Endothelial cell of umbilical vein (primary cell): ENCODE data around the gene HAX1. TPM values are rescaled to one million over a fixed set of nuclear protein-coding genes. Genes with fewer than 3 reads are reported as not detected.
"Not testable (repeated sequence)": the region's sequence is repeated elsewhere in the genome, so short reads cannot be mapped to it uniquely, and the experiment has no call there.

Source experiments
- BruUV-seq: library from RNA; stranded (reverse); fragments of 400-500 nt; replicated peaks from 2 replicates; lab custom pipeline; 2021; lab: Mats Ljungman, UMichigan
- CTCF ChIA-PET: fragments of 300-600, 350-600 bp; sonication (Branson Sonifier 250); formaldehyde crosslinking; loops from one replicate; lab custom pipeline; 2021; ENCODE audit warnings: antibody characterized with exemption, inconsistent platforms; lab: Charles Lee
- POLR2A ChIA-PET: fragments of 300-600, 350-600 bp; sonication (Branson Sonifier 250); formaldehyde crosslinking; loops from one replicate; lab custom pipeline; 2021; ENCODE audit warnings: antibody characterized with exemption, inconsistent platforms; lab: Charles Lee
- DNase-seq: peaks from one replicate; pipeline ENCODE4 v3.0.0-alpha.2; 2011; ENCODE audit warnings: low read depth, low spot score
- FAIRE-seq: peaks from 2 replicates; lab custom pipeline; 2011; peaks lifted over from hg19 to GRCh38; lab: Jason Lieb, UNC
- H2AFZ ChIP-seq: 2 replicates; pipeline ENCODE4 v1.6.0; 2012; ENCODE audit warnings: low read depth, low read length, control low read depth, inconsistent platforms
- H3K27ac ChIP-seq: 2 replicates; pipeline ENCODE4 v1.5.1; 2011; ENCODE audit warnings: low read depth, mild to moderate bottlenecking, control low read depth, low read length, moderate library complexity; ENCODE audit not compliant: insufficient read depth
- H3K27me3 ChIP-seq, 2 experiments: 2 replicates each; pipeline versions ENCODE4 v1.6.0 to v1.6.1; 2011; ENCODE audit warnings: low read length in 2 of 2, mixed read lengths in 1 of 2; ENCODE audit not compliant: control insufficient read depth in 2 of 2, insufficient read depth in 2 of 2
- H3K36me3 ChIP-seq, 2 experiments: 2 replicates in 1 of 2; 3 replicates in 1 of 2; pipeline ENCODE4 v1.5.1; 2011; ENCODE audit warnings: low read length in 2 of 2, mild to moderate bottlenecking in 1 of 2, moderate library complexity in 1 of 2; ENCODE audit not compliant: control insufficient read depth in 2 of 2, insufficient read depth in 2 of 2; ENCODE audit errors: extremely low read depth in 1 of 2
- H3K4me1 ChIP-seq: 3 replicates; pipeline ENCODE4 v1.5.1; 2011; ENCODE audit warnings: mild to moderate bottlenecking, low read length; ENCODE audit not compliant: control insufficient read depth, insufficient read depth; ENCODE audit errors: extremely low read depth
- H3K4me2 ChIP-seq: 2 replicates; pipeline ENCODE4 v1.6.1; 2011; ENCODE audit warnings: low read length, control low read depth, mixed read lengths; ENCODE audit not compliant: insufficient read depth
- H3K4me3 ChIP-seq, 3 experiments: fragments of 200-600 bp in 1 of 3; sonication (generic), shearing (Covaris generic) in 1 of 3; replicated peaks in 1 of 3; 2 replicates each; pipeline ENCODE4 v1.5.1; 2011 to 2016; ENCODE audit warnings: control low read depth in 3 of 3, low read length in 3 of 3, mild to moderate bottlenecking in 2 of 3, inconsistent platforms in 1 of 3, low read depth in 1 of 3, moderate library complexity in 1 of 3; ENCODE audit not compliant: insufficient read depth in 1 of 3
- H3K79me2 ChIP-seq: 2 replicates; pipeline ENCODE4 v1.6.0; 2012; ENCODE audit warnings: low read length, inconsistent platforms; ENCODE audit not compliant: control insufficient read depth, insufficient read depth
- H3K9ac ChIP-seq: replicated peaks from 2 replicates; pipeline ENCODE3; 2011; ENCODE audit warnings: low read length, control low read depth; ENCODE audit not compliant: insufficient read depth; ENCODE audit errors: extremely low read depth
- H3K9me1 ChIP-seq: replicated peaks from 3 replicates; pipeline ENCODE4 v1.6.0; 2011; ENCODE audit warnings: mild to moderate bottlenecking, low read length; ENCODE audit not compliant: control insufficient read depth, insufficient read depth; ENCODE audit errors: extremely low read depth
- H3K9me3 ChIP-seq: replicated peaks from 2 replicates; pipeline ENCODE4 v1.5.1; 2012; ENCODE audit warnings: low read length, inconsistent platforms; ENCODE audit not compliant: control insufficient read depth, insufficient read depth
- H4K20me1 ChIP-seq: replicated peaks from 2 replicates; pipeline ENCODE3; 2011; ENCODE audit warnings: mild to moderate bottlenecking, low read length; ENCODE audit not compliant: control insufficient read depth, insufficient read depth; ENCODE audit errors: extremely low read depth
- CTCF ChIP-seq, 2 donors: IDR thresholded peaks; 1 replicate in 1 of 2; 2 replicates in 1 of 2; pipeline ENCODE4 v1.5.1; 2011; ENCODE audit warnings: low read length in 2 of 2, mild to moderate bottlenecking in 2 of 2, moderate library complexity in 2 of 2, control low read depth in 1 of 2, inconsistent platforms in 1 of 2, low read depth in 1 of 2; ENCODE audit not compliant: insufficient read depth in 1 of 2; ENCODE audit errors: extremely low read depth in 1 of 2
- EZH2 ChIP-seq: IDR thresholded peaks from 2 replicates; pipeline ENCODE4 v1.6.1; 2012; ENCODE audit warnings: borderline replicate concordance, low read depth, mild to moderate bottlenecking, moderate library complexity, low read length, inconsistent platforms; ENCODE audit not compliant: severe bottlenecking
- FOS ChIP-seq: IDR thresholded peaks from 2 replicates; pipeline ENCODE4 v1.6.1; 2011; ENCODE audit warnings: mild to moderate bottlenecking, low read length, moderate library complexity, borderline replicate concordance; ENCODE audit not compliant: insufficient read depth
- GATA2 ChIP-seq: IDR thresholded peaks from 2 replicates; pipeline ENCODE4 v1.7.0; 2011; ENCODE audit warnings: low read depth, mild to moderate bottlenecking, moderate library complexity, mixed read lengths, low read length; ENCODE audit not compliant: insufficient read length, insufficient read depth
- JUN ChIP-seq: IDR thresholded peaks from 2 replicates; pipeline ENCODE4 v1.6.1; 2011; ENCODE audit warnings: borderline replicate concordance, low read depth; ENCODE audit not compliant: insufficient read length, insufficient read depth
- MYC ChIP-seq: IDR thresholded peaks from one replicate; pipeline ENCODE4 v1.6.1; 2011; ENCODE audit warnings: mild to moderate bottlenecking, low read depth, low read length
- POLR2A ChIP-seq: IDR thresholded peaks from 2 replicates; pipeline ENCODE4 v1.6.1; 2012; ENCODE audit warnings: low read depth, mild to moderate bottlenecking, control low read depth, low read length
- POLR2AphosphoS5 ChIP-seq: IDR thresholded peaks from 2 replicates; pipeline ENCODE4 v1.6.1; 2012; ENCODE audit warnings: low read depth, mild to moderate bottlenecking, control low read depth, low read length, moderate library complexity; ENCODE audit not compliant: insufficient read depth
- dilution Hi-C: fragments of 300-500 bp; cut with MboI; formaldehyde crosslinking; loops from one replicate; pipeline ENCODE4 v1.15.0; 2019; ENCODE audit warnings: low sequenced_read_pairs; ENCODE audit not compliant: extremely low pct_ligation_motif_present
- intact Hi-C: fragments of 100-400 bp; cut with micrococcal nuclease; formaldehyde crosslinking; loops from one replicate; pipeline ENCODE4 v1.10.0; 2022
- polyA plus RNA-seq, 4 experiments: library from polyadenylated mRNA; depleted of rRNA in 3 of 4; stranded (reverse) in 3 of 4; unstranded in 1 of 4; fragments of >200 nt; gene quantifications; 2 replicates each; pipeline versions ENCODE4 v1.2.1 to v1.2.3, GENCODE V29; 2011 to 2012; ENCODE audit warnings: missing spikeins in 1 of 4
- total RNA-seq: library from RNA; stranded (reverse); gene quantifications from 2 replicates; pipeline ENCODE4 v1.2.3, GENCODE V29; 2021
- TF ChIP-seq, protein P1 (sequence below): IDR thresholded peaks from 2 replicates; pipeline ENCODE4 v1.6.1; 2011; ENCODE audit not compliant: insufficient read depth, insufficient read length

Gene HAX1
- total and polyA plus RNA-seq, 2 donors (not counting 3 experiments of a cell fraction or from before 2014, with no cell fraction given), result 78.4 to 95.3 TPM

- H3K27ac ChIP-seq, result no peak overlapping the region
- H3K9me3 ChIP-seq, result no peaks in the 10 kb centered on the region
- ChIA-PET POLR2A (no interaction called here), CTCF (interaction anchor here (2.5 kb wide), 1 partner anchor 22 kb away, joined by 8 read pairs; no protein-coding TSS in a partner anchor)
- no peaks in the 10 kb centered on the region for H3K4me1 ChIP-seq
- peaks cover 0 to 4% of the 10 kb centered on the region in 2 experiments for H3K27me3 ChIP-seq
- no peaks in the 10 kb centered on the region for H4K20me1 ChIP-seq
- no peak overlapping the region for H3K9ac ChIP-seq
- no peaks in the 10 kb centered on the region for H3K36me3 ChIP-seq
- no peak overlapping the region for H2AFZ ChIP-seq
- no peaks in the 10 kb centered on the region for H3K9me1 ChIP-seq
- DNase-seq (no peak), FAIRE-seq (no peak)
- intact Hi-C loops, result no loop called here
- no peak overlapping the region for H3K4me2 ChIP-seq
- H3K79me2 ChIP-seq, result no peaks in the 10 kb centered on the region
- no peak for TF ChIP-seq EZH2
- no peak for TF ChIP-seq MYC
- no peak for TF ChIP-seq JUN
- TF ChIP-seq, protein P1, sequence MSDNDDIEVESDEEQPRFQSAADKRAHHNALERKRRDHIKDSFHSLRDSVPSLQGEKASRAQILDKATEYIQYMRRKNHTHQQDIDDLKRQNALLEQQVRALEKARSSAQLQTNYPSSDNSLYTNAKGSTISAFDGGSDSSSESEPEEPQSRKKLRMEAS, result no peak
- TF ChIP-seq GATA2, result no peak
- TF ChIP-seq FOS, result no peak
- no peak for TF ChIP-seq POLR2AphosphoS5
- TF ChIP-seq POLR2A, result no peak
- no peak for TF ChIP-seq CTCF (IDR thresholded peaks at IDR 0.05; ENCODE audit: extremely low read depth in 1 of 2, insufficient read depth in 1 of 2, low read depth in 1 of 2, low read length in 2 of 2)
- no peak overlapping the region for H3K4me3 ChIP-seq
- dilution Hi-C loops, result no loop called here
- no TSS peak for BruUV-seq
Observed at GRCh38 chr1:154313066-154313356, 40.6 kb downstream of the HAX1 start.

DNA sequence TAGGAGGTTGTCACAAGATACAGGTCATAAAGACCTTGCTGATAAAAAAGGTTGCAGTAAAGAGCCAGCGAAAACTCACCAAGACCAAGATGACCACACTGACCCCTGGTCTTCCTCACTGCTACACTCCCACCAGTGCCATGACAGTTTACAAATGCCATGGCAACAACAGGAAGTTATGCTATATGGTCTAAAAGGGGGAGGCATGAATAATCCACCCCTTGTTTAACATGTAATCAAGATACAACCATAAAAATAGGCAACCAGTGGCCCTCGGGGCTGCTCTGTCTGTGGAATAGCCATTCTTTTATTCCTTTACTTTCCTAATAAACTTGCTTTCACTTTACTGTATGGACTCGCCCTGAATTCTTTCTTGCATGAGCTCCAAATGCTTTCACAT is 41.8 kb downstream of the HAX1 start:
- DNase-seq, intact Hi-C loops: not testable (repeated sequence)

More for the DNA sequence above, 41.8 kb downstream of the HAX1 start:
- H3K9ac ChIP-seq, POLR2A ChIA-PET, dilution Hi-C loops, H3K9me3 ChIP-seq, H3K4me1 ChIP-seq, H3K9me1 ChIP-seq, H2AFZ ChIP-seq, FAIRE-seq, H3K36me3 ChIP-seq, BruUV-seq, H3K27me3 ChIP-seq, H4K20me1 ChIP-seq, H3K4me3 ChIP-seq, H3K4me2 ChIP-seq, H3K79me2 ChIP-seq, H3K27ac ChIP-seq: not testable (repeated sequence)
- CTCF ChIA-PET, result interaction anchor here (2.5 kb wide), 1 partner anchor 20 kb away, joined by 8 read pairs; no protein-coding TSS in a partner anchor
